Panc1 (cell line): ENCODE results near the gene SEMA4A. TPM values are rescaled to one million over a fixed set of nuclear protein-coding genes. Genes with fewer than 3 reads are reported as not detected.

ENCODE experiments used
- ATAC-seq: fragments of 200-7000 bp; cut with Tn5 transposase; 2 replicates; pipeline ENCODE4 v1.9.1; 2020; ENCODE audit warnings: mild to moderate bottlenecking, moderate library complexity
- BruUV-seq: library from RNA; stranded (reverse); fragments of 400-500 nt; replicated peaks from 2 replicates; lab custom pipeline; 2021; lab: Mats Ljungman, UMichigan
- CTCF ChIA-PET: fragments of 300-600 bp; sonication (Branson Sonifier 250); formaldehyde crosslinking; loops from one replicate; lab custom pipeline; 2022; ENCODE audit warnings: antibody characterized with exemption; lab: Charles Lee
- POLR2A ChIA-PET: fragments of 300-600 bp; sonication (Branson Sonifier 250); formaldehyde crosslinking; loops from one replicate; lab custom pipeline; 2022; ENCODE audit warnings: antibody characterized with exemption; lab: Charles Lee
- DNase-seq: peaks from one replicate; pipeline ENCODE4 v3.0.0-alpha.2; 2010; ENCODE audit warnings: low read depth, low spot score
- H3K27ac ChIP-seq: 2 replicates; pipeline ENCODE4 v1.5.1; 2011; ENCODE audit warnings: mild to moderate bottlenecking, low read length, inconsistent platforms
- H3K27me3 ChIP-seq: fragments of 200-500 bp; sonication (Bioruptor generic); 2 replicates; pipeline ENCODE4 v1.6.0; 2014; ENCODE audit warnings: low read length, inconsistent platforms; ENCODE audit not compliant: control insufficient read depth, insufficient read depth
- H3K36me3 ChIP-seq: fragments of 200-500 bp; sonication (Bioruptor generic); 2 replicates; pipeline ENCODE4 v1.5.1; 2014; ENCODE audit warnings: inconsistent platforms, mild to moderate bottlenecking, low read length, moderate library complexity; ENCODE audit not compliant: control insufficient read depth, insufficient read depth
- H3K4me1 ChIP-seq: 2 replicates; pipeline ENCODE4 v1.5.1; 2011; ENCODE audit warnings: inconsistent platforms, mild to moderate bottlenecking, low read length, moderate library complexity; ENCODE audit not compliant: control insufficient read depth, insufficient read depth
- H3K4me3 ChIP-seq, 2 experiments: 2 replicates each; pipeline ENCODE4 v1.5.1; 2011 to 2012; ENCODE audit warnings: low read depth in 2 of 2, low read length in 2 of 2, mild to moderate bottlenecking in 2 of 2, inconsistent platforms in 1 of 2, moderate library complexity in 1 of 2
- H3K9me3 ChIP-seq: fragments of 200-500 bp; sonication (Bioruptor generic); 2 replicates; pipeline ENCODE4 v1.5.1; 2014; ENCODE audit warnings: low read depth, mild to moderate bottlenecking, inconsistent platforms, low read length, moderate library complexity; ENCODE audit not compliant: control insufficient read depth, insufficient read depth
- CTCF ChIP-seq: fragments of 450-650 bp; IDR thresholded peaks from 2 replicates; pipeline ENCODE4 v1.5.1; 2017; ENCODE audit warnings: mild to moderate bottlenecking
- POLR2AphosphoS5 ChIP-seq: IDR thresholded peaks from 2 replicates; pipeline ENCODE4 v1.6.1; 2012; ENCODE audit warnings: mild to moderate bottlenecking, low read depth, low read length, moderate library complexity
- REST ChIP-seq, 2 experiments: IDR thresholded peaks; 2 replicates each; pipeline ENCODE4 v1.6.1; 2011 to 2012; ENCODE audit warnings: low read depth in 2 of 2, control low read depth in 1 of 2, low read length in 1 of 2, mild to moderate bottlenecking in 1 of 2, moderate library complexity in 1 of 2; ENCODE audit not compliant: insufficient read depth in 1 of 2
- SIN3A ChIP-seq: IDR thresholded peaks from 2 replicates; pipeline ENCODE4 v1.6.1; 2012; ENCODE audit warnings: low read depth, mild to moderate bottlenecking, low read length, moderate library complexity, borderline replicate concordance; ENCODE audit not compliant: insufficient read depth
- TCF7L2 ChIP-seq: IDR thresholded peaks from 2 replicates; pipeline ENCODE4 v1.6.1; 2011; ENCODE audit warnings: mild to moderate bottlenecking, low read depth, low read length, inconsistent platforms
- in situ Hi-C: cut with HindIII; loops from 2 replicates; pipeline ENCODE4 v1.10.0; 2016; ENCODE audit warnings: low sequenced_read_pairs, low pct_unique_long_range_greater_than_20kb
- intact Hi-C: fragments of 100-400 bp; cut with micrococcal nuclease; formaldehyde crosslinking; loops from one replicate; pipeline ENCODE4 v1.10.0; 2022; ENCODE audit not compliant: unreplicated experiment
- total RNA-seq: library from RNA; stranded (reverse); gene quantifications from one replicate; pipeline ENCODE4 v1.2.1, GENCODE V29; 2021; ENCODE audit not compliant: unreplicated experiment

The SEMA4A gene
- total RNA-seq, 1 experiment from 2014 or later: 0.21 TPM

GRCh38 chr1:156191292-156191964 is 38.0 kb downstream of the SEMA4A start:
- intact Hi-C loops: no loop called here
- Histone ChIP-seq H3K9me3 (no peaks in the 10 kb centered on the region), H3K36me3 (peaks cover 4% of the 10 kb centered on the region; the same call in 1 of the 2 replicates), H3K27ac (no peak overlapping the region), H3K4me1 (peaks cover 10% of the 10 kb centered on the region; the same call in 1 of the 2 replicates), H3K27me3 (no peaks in the 10 kb centered on the region), H3K4me3 (no peak overlapping the region)
- in situ Hi-C loops: no loop called here
- POLR2A ChIA-PET: interaction anchor here (0.6 kb wide), 1 partner anchor 13 kb away, joined by 8 read pairs; no protein-coding TSS in a partner anchor
- TF ChIP-seq SIN3A (no peak), REST (IDR thresholded peaks at IDR 0.05; ENCODE audit: insufficient read depth in 1 of 2, low read depth in 2 of 2, low read length in 1 of 2) (no peak), POLR2AphosphoS5 (no peak), TCF7L2 (no peak), CTCF (no peak)
- CTCF ChIA-PET: no interaction called here
- ATAC-seq: no peak
- BruUV-seq: no TSS peak
- DNase-seq: no peak

GRCh38 chr1:156193208-156193487 is 39.8 kb downstream of the SEMA4A start:
- DNase-seq: no peak
- CTCF ChIA-PET: no interaction called here
- intact Hi-C loops: no loop called here

More at GRCh38 chr1:156193208-156193487, 39.8 kb downstream of the SEMA4A start:
- Histone ChIP-seq H3K27me3 (no peaks in the 10 kb centered on the region), H3K9me3 (no peaks in the 10 kb centered on the region), H3K36me3 (peaks cover 4% of the 10 kb centered on the region; the same call in 1 of the 2 replicates), H3K27ac (peak overlapping the region; percentile 81), H3K4me3 (peak overlapping the region; percentile 99), H3K4me1 (peaks cover 10% of the 10 kb centered on the region; the same call in 1 of the 2 replicates)
- TF ChIP-seq SIN3A (no peak), REST (IDR thresholded peaks at IDR 0.05; ENCODE audit: insufficient read depth in 1 of 2, low read depth in 2 of 2, low read length in 1 of 2) (no peak), POLR2AphosphoS5 (no peak), TCF7L2 (no peak), CTCF (no peak)
- POLR2A ChIA-PET: interaction anchor here (0.7 kb wide), 1 partner anchor 23 kb away, joined by 4 read pairs; no protein-coding TSS in a partner anchor
- in situ Hi-C loops: no loop called here
- TSS peak; percentile 97 for BruUV-seq
- ATAC-seq: no peak
